ENCODE results near the gene BAIAP2.

DNA sequence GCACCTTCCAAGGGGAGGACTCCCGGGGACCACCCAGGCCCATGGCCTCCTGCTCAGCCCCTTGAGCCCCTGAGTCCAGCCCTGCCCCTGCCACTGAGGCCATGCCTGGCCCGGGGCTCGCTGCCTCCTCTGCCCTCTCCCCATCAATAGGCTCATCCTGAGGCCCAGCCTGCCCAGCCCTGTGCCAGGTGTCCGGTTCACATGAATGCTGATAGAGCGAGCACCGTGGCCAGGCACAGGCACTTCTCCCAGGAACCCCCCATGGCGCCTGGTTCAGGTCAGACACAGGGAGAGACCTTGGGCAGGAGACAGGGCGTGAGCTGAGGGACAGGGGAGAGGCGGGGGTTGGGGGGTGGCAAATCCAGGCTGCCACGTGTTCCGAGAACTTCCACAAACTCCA, 127.5 kb downstream of the BAIAP2 start:
- TF ChIP-seq POLR2AphosphoS5 (IDR thresholded peaks at IDR 0.05) (no peak), CTCF (IDR thresholded peaks at IDR 0.05) (no peak), POLR2A (IDR thresholded peaks at IDR 0.05) (no peak)

All from breast epithelium (tissue), 3 donors.